HL-60 (cell line): ENCODE data around the gene S1PR5.

Source experiments
- DNase-seq, 2 experiments: peaks; one replicate each; pipeline ENCODE4 v3.0.0-alpha.2; 2010 to 2020; ENCODE audit warnings: low read depth in 1 of 2, low spot score in 1 of 2
- H3K27ac ChIP-seq: fragments of 250-450 bp; sonication (Bioruptor Pico); replicated peaks from 2 replicates; pipeline ENCODE4 v1.5.1; 2020; ENCODE audit warnings: mild to moderate bottlenecking, moderate library complexity
- H3K27me3 ChIP-seq: fragments of 250-450 bp; sonication (Bioruptor Pico); 2 replicates; pipeline ENCODE4 v1.5.1; 2021; ENCODE audit warnings: mild to moderate bottlenecking, moderate library complexity; ENCODE audit not compliant: insufficient read depth, poor library complexity, severe bottlenecking
- H3K4me3 ChIP-seq: replicated peaks from 2 replicates; pipeline ENCODE4 v1.5.1; 2011; ENCODE audit warnings: mild to moderate bottlenecking, control low read depth, low read length; ENCODE audit not compliant: insufficient read depth
- CTCF ChIP-seq: IDR thresholded peaks from one replicate; pipeline ENCODE4 v1.5.1; 2011; ENCODE audit warnings: low read length, control low read depth, inconsistent platforms; ENCODE audit not compliant: insufficient read depth
- GABPA ChIP-seq: IDR thresholded peaks from 2 replicates; pipeline ENCODE4 v1.6.1; 2012; ENCODE audit warnings: low read depth
- POLR2AphosphoS5 ChIP-seq: IDR thresholded peaks from 2 replicates; pipeline ENCODE4 v1.6.1; 2012; ENCODE audit warnings: low read depth
- REST ChIP-seq: IDR thresholded peaks from 2 replicates; pipeline ENCODE4 v1.6.1; 2012; ENCODE audit warnings: low read depth; ENCODE audit not compliant: insufficient replicate concordance
- SPI1 ChIP-seq: IDR thresholded peaks from 2 replicates; pipeline ENCODE4 v1.6.1; 2012; ENCODE audit warnings: low read depth, mild to moderate bottlenecking, borderline replicate concordance

S1PR5 gene

DNA sequence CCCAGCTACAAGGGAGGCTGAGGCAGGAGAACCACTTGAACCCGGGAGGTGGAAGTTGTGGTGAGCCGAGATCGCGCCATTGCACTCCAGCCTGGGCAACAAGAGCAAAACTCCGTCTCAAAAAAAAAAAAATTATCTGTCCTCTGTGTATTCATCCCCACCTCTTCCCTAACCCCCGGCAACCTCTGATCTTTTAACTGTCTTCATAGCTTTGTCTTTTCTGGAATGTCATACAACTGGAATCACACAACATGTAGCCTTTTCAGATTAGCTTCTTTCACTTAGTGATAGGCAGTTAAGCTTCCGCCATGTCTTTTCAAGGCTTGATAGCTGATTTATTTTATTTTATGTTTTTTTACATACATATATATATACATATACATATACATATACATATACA, 8.4 kb upstream of the S1PR5 start:
- H3K27ac ChIP-seq, result no peak overlapping the region
- H3K4me3 ChIP-seq, result no peak overlapping the region
- TF ChIP-seq CTCF (no peak), POLR2AphosphoS5 (no peak), GABPA (no peak), SPI1 (no peak), REST (no peak)
- DNase-seq, result no peak
- peaks cover 5% of the 10 kb centered on the region for H3K27me3 ChIP-seq

DNA sequence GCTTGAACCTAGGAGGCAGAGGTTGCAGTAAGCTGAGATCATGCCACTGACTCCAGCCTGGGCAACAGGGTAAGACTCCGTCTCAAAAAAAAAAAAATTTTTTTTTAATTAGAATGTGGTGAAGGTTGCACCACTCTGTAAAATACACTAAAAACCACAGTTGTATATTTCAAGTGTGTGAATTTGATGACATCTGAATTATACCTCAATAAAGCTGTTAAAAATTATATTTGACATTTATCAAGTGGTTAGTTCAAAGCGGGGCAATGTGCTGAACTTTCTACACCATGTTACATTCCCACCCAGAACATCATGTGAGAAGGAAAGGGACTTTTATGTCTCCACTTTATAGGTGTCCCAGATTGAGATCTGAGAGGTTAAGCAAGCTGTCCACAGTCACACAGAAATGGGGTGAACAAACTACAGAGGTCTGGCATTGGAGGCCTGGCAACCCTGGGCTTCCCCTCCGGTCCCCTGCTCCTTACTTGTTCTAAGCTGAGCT, 5.9 kb upstream of the S1PR5 start:
- Histone ChIP-seq H3K4me3 (no peak overlapping the region), H3K27ac (no peak overlapping the region), H3K27me3 (peaks cover 29% of the 10 kb centered on the region)
- no peak for DNase-seq
- TF ChIP-seq GABPA (no peak), POLR2AphosphoS5 (no peak), REST (no peak), SPI1 (no peak), CTCF (no peak)

GRCh38 chr19:10521461-10522171, 4.4 kb upstream of the S1PR5 start:
- DNase-seq, result no peak
- no peak overlapping the region for H3K27ac ChIP-seq
- TF ChIP-seq POLR2AphosphoS5 (no peak), REST (no peak)
- no peak overlapping the region for H3K4me3 ChIP-seq
- peaks cover 44% of the 10 kb centered on the region for H3K27me3 ChIP-seq
